Cardiac septum (tissue), 1 donor: ENCODE data around the gene CCNL1. TPM values are rescaled to one million over a fixed set of nuclear protein-coding genes. Genes with fewer than 3 reads are reported as not detected.

Experiments used
- DNase-seq: peaks from one replicate; pipeline ENCODE4 v3.0.0-alpha.2; 2020; ENCODE audit warnings: low spot score
- intact Hi-C: fragments of 100-400 bp; cut with DNase I; formaldehyde crosslinking; loops from one replicate; pipeline ENCODE4 v1.14.0; 2022
- total RNA-seq: library from RNA; stranded (reverse); fragmentation: NEBNext Ultra II Directional; extraction: Animal tissue kit (Norgen Biotek cat#: 25700); gene quantifications from one replicate; pipeline ENCODE4 v1.2.1, GENCODE V29; 2021
- donor health status: DM: no; HTN: no; CAD: no.

Gene CCNL1
- total RNA-seq, 1 donor from 2014 or later = 41.7 TPM

DNA sequence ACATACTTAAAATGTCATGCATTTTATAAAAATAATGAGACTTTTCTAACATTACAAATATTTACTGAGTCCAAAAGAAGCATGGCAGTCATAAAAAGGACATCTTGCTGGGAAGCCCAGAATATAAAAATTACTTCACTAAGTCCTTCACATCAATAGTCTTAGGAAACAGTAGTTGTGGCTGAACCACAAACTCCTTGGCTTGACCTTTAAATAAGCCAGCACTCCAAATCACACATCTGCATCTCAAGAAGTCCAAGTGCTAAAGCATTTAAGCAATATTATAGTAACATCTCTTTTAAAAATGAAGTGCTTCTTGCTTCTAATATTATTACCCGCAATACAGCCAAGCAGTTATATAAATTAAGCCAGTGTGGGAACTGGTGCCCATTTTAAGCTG, 8.8 kb downstream of the CCNL1 start:
- intact Hi-C loops = no loop called here
- no peak for DNase-seq

GRCh38 chr3:157149136-157149696, 10.7 kb downstream of the CCNL1 start:
- DNase-seq = no peak
- intact Hi-C loops = no loop called here

- intact Hi-C loops = no loop called here
- DNase-seq = no peak
Measured at GRCh38 chr3:157148196-157148889, 11.6 kb downstream of the CCNL1 start.

DNA sequence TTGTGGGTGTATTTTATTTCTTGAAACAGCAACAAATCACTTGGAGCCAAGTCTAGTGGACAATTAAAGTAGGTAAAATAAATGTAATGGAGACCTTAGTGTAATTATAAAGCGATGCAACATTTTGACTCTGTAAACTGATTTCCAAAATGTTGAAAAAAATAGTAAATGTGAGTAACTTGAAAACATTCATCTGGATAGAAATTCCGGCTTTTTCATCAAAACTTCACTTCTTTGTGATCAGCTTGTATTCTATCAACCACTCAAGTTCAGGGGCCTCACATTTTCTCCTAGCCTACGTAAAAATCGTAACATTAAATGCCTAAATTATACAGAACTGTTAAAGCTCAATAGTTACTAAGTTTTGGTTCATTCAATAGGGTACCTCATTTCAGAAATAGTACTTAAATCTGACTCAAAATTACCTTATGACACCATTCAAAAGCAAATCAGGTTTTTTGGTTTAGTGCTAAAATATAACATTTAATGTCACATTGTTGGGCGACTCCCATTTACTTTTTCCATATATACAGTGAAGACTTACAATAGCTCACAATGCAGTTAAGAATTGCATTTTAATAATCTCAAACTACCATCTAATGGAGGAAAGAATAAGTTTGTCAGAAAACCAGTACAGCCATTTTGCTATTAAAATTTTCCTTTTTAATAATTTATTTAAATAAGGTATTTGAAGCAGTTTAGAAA, 12.7 kb downstream of the CCNL1 start:
- intact Hi-C loops = no loop called here
- DNase-seq = no peak

- no peak for DNase-seq
- intact Hi-C loops = no loop called here
Measured at GRCh38 chr3:157145606-157146322, 14.2 kb downstream of the CCNL1 start.

GRCh38 chr3:157142315-157142714, 17.6 kb downstream of the CCNL1 start:
- intact Hi-C loops = loop anchor here (5.0 kb wide), 1 partner anchor 990 kb away; no protein-coding TSS in a partner anchor

DNA sequence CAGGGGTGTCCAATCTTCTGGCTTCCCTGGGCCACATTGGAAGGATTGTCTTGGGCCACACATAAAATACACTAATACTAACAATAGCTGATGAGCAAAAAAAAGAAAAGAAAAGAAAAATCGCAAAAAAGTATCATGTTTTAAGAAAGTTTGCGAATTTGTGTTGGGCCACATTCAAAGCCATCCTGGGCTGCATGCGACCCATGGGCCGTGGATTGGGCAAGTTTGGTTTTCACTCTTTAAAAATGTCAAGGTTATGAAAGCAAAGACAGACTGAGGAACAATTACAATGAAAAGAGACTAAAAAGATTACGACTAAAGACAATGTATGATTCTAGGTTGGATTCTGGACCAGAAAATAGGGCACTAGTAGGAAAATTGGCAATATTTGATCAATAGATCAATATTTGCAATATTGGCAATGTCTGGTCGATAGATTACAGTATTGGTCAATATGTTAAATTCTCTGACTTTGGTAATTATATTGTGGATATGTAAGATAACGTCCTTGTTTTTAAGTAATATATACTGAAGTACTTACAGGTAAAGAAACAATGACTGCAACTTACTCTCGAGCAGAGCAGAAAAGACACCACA, 19.9 kb downstream of the CCNL1 start:
- intact Hi-C loops = loop anchor here (5.0 to 10.0 kb wide), 2 partner anchors 605 to 988 kb away; no protein-coding TSS in a partner anchor
- DNase-seq = no peak

More at GRCh38 chr3:157142315-157142714, 17.6 kb downstream of the CCNL1 start:
- no peak for DNase-seq

- DNase-seq = no peak
- intact Hi-C loops = loop anchor here (2.0 to 10.0 kb wide), 2 partner anchors 462 to 602 kb away; partner anchors contain the start of gene TIPARP
Measured at GRCh38 chr3:157136647-157137387, 23.1 kb downstream of the CCNL1 start.

- intact Hi-C loops = loop anchor here (2.0 to 10.0 kb wide), 2 partner anchors 461 to 601 kb away; partner anchors contain the start of gene TIPARP
- no peak for DNase-seq
Measured at GRCh38 chr3:157135671-157136396, 24.1 kb downstream of the CCNL1 start.

GRCh38 chr3:157134620-157135191, 25.2 kb downstream of the CCNL1 start:
- no peak for DNase-seq
- intact Hi-C loops = loop anchor here (5.0 to 10.0 kb wide), 2 partner anchors 307 to 600 kb away; partner anchors contain the start of gene LEKR1

DNA sequence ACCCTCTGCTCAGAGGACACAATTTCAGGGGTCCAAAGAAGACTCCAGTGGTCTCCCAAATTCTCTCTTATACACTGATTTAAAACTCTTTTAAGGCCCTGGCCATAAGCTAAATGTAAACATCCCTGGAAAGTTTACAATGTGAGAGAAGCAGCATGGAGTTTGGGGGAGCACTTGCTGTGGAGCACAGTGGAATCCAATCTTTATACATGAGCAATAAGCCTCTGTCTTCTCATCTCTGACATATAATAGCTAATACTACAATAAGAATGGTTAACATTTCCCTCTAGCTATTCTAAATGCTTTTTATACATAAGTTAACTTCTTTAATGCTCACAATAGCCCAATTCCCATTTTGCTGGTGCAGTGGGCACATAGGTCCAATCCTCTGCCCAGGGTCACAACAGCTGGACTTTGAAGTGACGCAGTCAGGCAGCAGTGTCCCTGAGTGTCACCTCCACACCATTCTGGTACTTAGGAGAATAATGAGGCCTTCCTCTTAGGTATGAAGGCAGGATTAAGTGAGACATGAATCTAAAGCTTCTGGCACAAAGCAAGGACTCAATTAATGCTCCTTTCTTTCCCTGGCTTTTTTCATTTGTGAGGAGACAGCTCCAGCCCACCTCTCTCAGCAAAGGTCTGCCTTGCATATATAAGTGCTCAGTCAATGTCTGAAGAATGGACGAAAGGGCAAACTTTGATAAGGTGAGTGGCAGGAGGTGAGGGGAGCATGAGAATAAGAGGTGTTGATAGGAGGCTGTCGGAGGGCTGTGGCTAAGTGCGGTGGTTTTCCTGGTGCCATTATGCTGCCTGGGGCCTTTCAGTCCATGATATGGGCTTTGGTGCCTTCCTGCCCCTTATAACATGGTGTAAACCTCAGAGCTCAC, 26.3 kb downstream of the CCNL1 start:
- DNase-seq = no peak
- intact Hi-C loops = loop anchor here (5.0 to 10.0 kb wide), 2 partner anchors 306 to 599 kb away; partner anchors contain the start of gene LEKR1

GRCh38 chr3:157132936-157133335, 27.0 kb downstream of the CCNL1 start:
- intact Hi-C loops = loop anchor here (5.0 to 10.0 kb wide), 2 partner anchors 306 to 598 kb away; partner anchors contain the start of gene LEKR1
- DNase-seq = no peak

DNA sequence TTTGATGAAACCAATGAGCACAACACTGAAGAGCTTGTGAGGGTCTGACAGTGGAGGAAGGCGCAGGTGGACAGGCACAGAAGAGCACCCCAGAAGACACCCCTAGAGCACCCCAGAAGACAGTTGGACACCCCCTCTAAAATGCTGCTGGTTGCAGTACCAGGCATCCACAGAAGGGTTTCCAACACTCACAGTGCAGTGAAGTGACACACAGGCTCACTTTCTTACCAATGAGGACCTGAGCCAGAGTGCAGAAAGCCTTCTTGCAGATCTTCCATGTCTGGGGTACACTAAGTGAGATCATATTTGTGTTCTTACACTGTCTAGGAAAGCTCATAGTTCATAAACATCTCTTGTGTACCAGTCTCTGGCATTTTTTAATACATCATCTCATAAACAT, 27.6 kb downstream of the CCNL1 start:
- intact Hi-C loops = loop anchor here (5.0 to 10.0 kb wide), 2 partner anchors 305 to 598 kb away; partner anchors contain the start of gene LEKR1
- DNase-seq = no peak

- intact Hi-C loops = loop anchor here (5.0 to 10.0 kb wide), 2 partner anchors 305 to 597 kb away; partner anchors contain the start of gene LEKR1
- DNase-seq = no peak
Measured at GRCh38 chr3:157131861-157132260, 28.1 kb downstream of the CCNL1 start.

GRCh38 chr3:157130467-157131251, 29.3 kb downstream of the CCNL1 start:
- no peak for DNase-seq
- intact Hi-C loops = loop anchor here (5.0 to 10.0 kb wide), 2 partner anchors 303 to 596 kb away; partner anchors contain the start of gene LEKR1
